Activated CD8-positive, alpha-beta memory T cell treated with anti-CD3 and anti-CD28 coated beads for 48 hours (primary cell): ENCODE measurements around the gene MEF2D.

Source experiments
- DNase-seq, 3 experiments: peaks; one replicate each; pipeline ENCODE4 v3.0.0-alpha.2; 2020; ENCODE audit warnings: low read depth in 2 of 3, low spot score in 2 of 3

The MEF2D gene

GRCh38 chr1:156430866-156431265, 69.7 kb downstream of the MEF2D start:
- DNase-seq, result no peak

GRCh38 chr1:156430303-156430702, 70.3 kb downstream of the MEF2D start:
- DNase-seq, result no peak

- DNase-seq, result no peak
Measured at GRCh38 chr1:156429313-156430060, 71.1 kb downstream of the MEF2D start.

GRCh38 chr1:156428746-156429288, 71.8 kb downstream of the MEF2D start:
- DNase-seq, result no peak

- DNase-seq, result no peak
Measured at GRCh38 chr1:156427957-156428356, 72.6 kb downstream of the MEF2D start.

- no peak for DNase-seq
Measured at GRCh38 chr1:156425943-156426342, 74.6 kb downstream of the MEF2D start.

GRCh38 chr1:156424806-156425432, 75.7 kb downstream of the MEF2D start:
- no peak for DNase-seq

- DNase-seq, result no peak
Measured at GRCh38 chr1:156423422-156424352, 76.9 kb downstream of the MEF2D start.

GRCh38 chr1:156422602-156423091, 77.9 kb downstream of the MEF2D start:
- DNase-seq, result no peak

- no peak for DNase-seq
Measured at GRCh38 chr1:156421939-156422601, 78.5 kb downstream of the MEF2D start.

GRCh38 chr1:156421062-156421938, 79.3 kb downstream of the MEF2D start:
- DNase-seq, result peak; percentile 40 to 57 (median 49)

GRCh38 chr1:156420205-156421061, 80.1 kb downstream of the MEF2D start:
- no peak for DNase-seq

GRCh38 chr1:156419854-156420204, 80.7 kb downstream of the MEF2D start:
- no peak for DNase-seq

- no peak for DNase-seq
Measured at GRCh38 chr1:156418416-156419070, 82.0 kb downstream of the MEF2D start.

GRCh38 chr1:156417401-156418020, 83.1 kb downstream of the MEF2D start:
- DNase-seq, result no peak

- no peak for DNase-seq
Measured at GRCh38 chr1:156416993-156417392, 83.6 kb downstream of the MEF2D start.

- DNase-seq, result no peak
Measured at GRCh38 chr1:156414461-156415064, 86.0 kb downstream of the MEF2D start.
